ENCODE results near the gene SSUH2.

- TF ChIP-seq FOXP2 (optimal IDR thresholded peaks at IDR 0.05; ENCODE audit: control extremely low read depth, extremely low read length, insufficient read depth), result no peak
- TF ChIP-seq EZH2 (IDR thresholded peaks at IDR 0.05), result no peak
- no peak for TF ChIP-seq POLR2AphosphoS5 (IDR thresholded peaks at IDR 0.05; ENCODE audit: borderline replicate concordance, low read depth, low read length)
Measured at GRCh38 chr3:8644748-8645390, at the start of gene SSUH2.
